AG04450 (cell line): ENCODE measurements around the gene TMEM131. TPM values are rescaled to one million over a fixed set of nuclear protein-coding genes. Genes with fewer than 3 reads are reported as not detected.

ENCODE experiments used
- CTCF ChIA-PET: fragments of 300-600, 350-600 bp; formaldehyde crosslinking; extraction: SDS; loops from one replicate; lab custom pipeline; 2022; ENCODE audit warnings: antibody characterized with exemption, inconsistent platforms; lab: Charles Lee
- POLR2A ChIA-PET: fragments of 350-600 bp; formaldehyde crosslinking; extraction: SDS; loops from one replicate; lab custom pipeline; 2021; ENCODE audit warnings: antibody characterized with exemption, inconsistent platforms; lab: Yijun Ruan, JAX
- DNase-seq: peaks from one replicate; pipeline ENCODE4 v3.0.0-alpha.2; 2011; ENCODE audit warnings: low read depth, low spot score
- H3K27ac ChIP-seq: one replicate; pipeline ENCODE4 v1.5.1; 2012; ENCODE audit warnings: low read depth, low read length, control low read depth
- H3K27me3 ChIP-seq: one replicate; pipeline ENCODE4 v1.6.0; 2012; ENCODE audit warnings: low read length; ENCODE audit not compliant: control insufficient read depth, insufficient read depth
- H3K4me3 ChIP-seq: 2 replicates; pipeline ENCODE4 v1.5.1; 2011; ENCODE audit warnings: mild to moderate bottlenecking, low read depth, low read length, control low read depth
- H3K9me3 ChIP-seq: 2 replicates; pipeline ENCODE4 v1.5.1; 2012; ENCODE audit warnings: low read length; ENCODE audit not compliant: control insufficient read depth, insufficient read depth
- CTCF ChIP-seq: IDR thresholded peaks from 2 replicates; pipeline ENCODE4 v1.5.1; 2011; ENCODE audit warnings: low read depth, low read length, control low read depth, inconsistent platforms
- polyA plus RNA-seq: library from polyadenylated mRNA; depleted of rRNA; stranded (reverse); fragments of >200 nt; gene quantifications from 2 replicates; pipeline ENCODE4 v1.2.3, GENCODE V29; 2011

Gene TMEM131
- polyA plus RNA-seq, 1 experiment, result 24.4 TPM

- CTCF ChIA-PET, result interaction anchor here (1.0 kb wide), 1 partner anchor 203 kb away, joined by 5 read pairs; no protein-coding TSS in a partner anchor
Measured at GRCh38 chr2:98009887-98010760, 14.4 kb upstream of the TMEM131 start.

GRCh38 chr2:98008415-98008814 lies 12.7 kb upstream of the TMEM131 start:
- ChIA-PET CTCF (interaction anchor here (0.9 kb wide), 1 partner anchor 202 kb away, joined by 4 read pairs; no protein-coding TSS in a partner anchor), POLR2A (interaction anchor here (0.6 kb wide), 1 partner anchor 520 kb away, joined by 5 read pairs; no protein-coding TSS in a partner anchor)
- Histone ChIP-seq H3K9me3 (no peaks in the 10 kb centered on the region), H3K27me3 (no peaks in the 10 kb centered on the region), H3K27ac (no peak overlapping the region), H3K4me3 (no peak overlapping the region)
- no peak for DNase-seq
- no peak for TF ChIP-seq CTCF

More at GRCh38 chr2:98009887-98010760, 14.4 kb upstream of the TMEM131 start:
- no peak for TF ChIP-seq CTCF
- Histone ChIP-seq H3K4me3 (no peak overlapping the region), H3K27me3 (peaks cover 4% of the 10 kb centered on the region), H3K27ac (no peak overlapping the region), H3K9me3 (no peaks in the 10 kb centered on the region)
- POLR2A ChIA-PET, result no interaction called here
- DNase-seq, result no peak

- Histone ChIP-seq H3K27ac (no peak overlapping the region), H3K4me3 (no peak overlapping the region), H3K27me3 (no peaks in the 10 kb centered on the region), H3K9me3 (no peaks in the 10 kb centered on the region)
- POLR2A ChIA-PET, result no interaction called here
- CTCF ChIA-PET, result no interaction called here
- DNase-seq, result no peak
- no peak for TF ChIP-seq CTCF
Measured at GRCh38 chr2:98006378-98006777, 10.6 kb upstream of the TMEM131 start.

GRCh38 chr2:98004613-98005012 lies 8.9 kb upstream of the TMEM131 start:
- TF ChIP-seq CTCF, result no peak
- CTCF ChIA-PET, result no interaction called here
- no peak for DNase-seq
- POLR2A ChIA-PET, result no interaction called here
- Histone ChIP-seq H3K9me3 (no peaks in the 10 kb centered on the region), H3K4me3 (no peak overlapping the region), H3K27me3 (no peaks in the 10 kb centered on the region), H3K27ac (no peak overlapping the region)

GRCh38 chr2:98004047-98004446 lies 8.3 kb upstream of the TMEM131 start:
- H3K9me3 ChIP-seq, result no peaks in the 10 kb centered on the region
- no peak overlapping the region for H3K27ac ChIP-seq
- H3K27me3 ChIP-seq, result peaks cover under 1% of the 10 kb centered on the region
- no peak for DNase-seq
- no peak overlapping the region for H3K4me3 ChIP-seq
- ChIA-PET POLR2A (no interaction called here), CTCF (no interaction called here)
- TF ChIP-seq CTCF, result no peak
